HG02938 (cell line): ENCODE measurements around the gene SMG6.
"Not testable (repeated sequence)": the region's sequence is repeated elsewhere in the genome, so short reads cannot be mapped to it uniquely, and the experiment has no call there.

ENCODE experiments used
- ATAC-seq: cut with Tn5 transposase; IDR thresholded peaks from one replicate; pipeline ENCODE4 v1.9.1; 2021; ENCODE audit warnings: mild to moderate bottlenecking, moderate library complexity; ENCODE audit not compliant: unreplicated experiment

Gene SMG6

DNA sequence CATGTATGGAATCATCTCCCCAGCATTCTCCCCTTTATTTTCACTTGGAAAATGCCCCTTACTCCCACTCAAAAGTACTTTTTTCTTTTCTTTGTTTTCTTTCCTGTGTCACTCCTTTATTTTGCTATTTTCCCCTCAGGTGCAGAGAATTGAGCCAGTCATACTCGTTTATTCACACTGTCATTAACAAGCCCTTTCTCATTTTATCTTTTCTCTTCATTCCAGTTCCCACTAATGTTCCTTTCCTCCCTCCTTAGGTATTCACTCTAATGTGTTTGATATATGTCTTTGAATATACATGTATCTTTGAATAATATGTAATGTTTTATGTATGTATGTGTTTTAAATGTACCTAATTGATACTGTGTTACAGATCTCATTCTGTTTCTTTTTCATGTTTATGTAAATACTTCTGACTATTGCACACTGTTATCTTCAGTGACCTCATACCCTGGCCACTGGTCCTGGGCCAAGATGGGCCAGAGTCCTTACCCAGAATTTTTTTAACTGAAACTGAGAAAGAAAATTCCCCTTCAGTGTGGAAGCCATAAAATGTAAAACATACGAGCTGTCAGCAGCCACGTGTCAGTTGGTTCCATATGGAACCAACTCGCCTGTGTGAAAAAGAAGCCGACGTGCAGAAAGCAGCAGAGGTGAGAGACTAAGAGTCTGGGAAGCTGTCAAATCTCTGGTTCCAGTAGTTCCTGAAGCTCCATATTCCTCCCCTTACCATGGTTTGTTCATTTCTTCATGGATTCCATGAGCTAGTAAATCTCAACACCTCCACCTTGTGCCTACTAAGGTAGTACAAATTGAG lies 6.0 kb upstream of the SMG6 start:
- ATAC-seq = no peak

DNA sequence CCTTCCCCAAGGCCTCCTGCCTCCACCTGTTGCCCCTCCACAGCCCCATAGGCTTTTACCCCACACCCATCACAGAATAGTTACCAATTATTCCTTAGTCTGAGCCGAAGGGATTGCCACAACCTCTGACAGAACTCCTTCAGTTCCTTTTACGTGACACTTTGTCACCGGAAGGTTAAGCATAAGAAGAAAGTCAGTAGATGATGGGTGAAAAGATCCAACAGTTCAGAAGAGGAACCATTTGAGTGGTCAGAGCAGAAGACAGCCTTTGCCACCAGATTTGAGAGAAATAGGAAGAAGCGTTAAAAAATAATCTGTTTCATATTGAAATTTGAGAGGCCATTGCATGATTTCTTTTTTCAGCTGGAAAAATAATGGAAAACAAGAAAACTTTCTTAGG lies 1.3 kb upstream of the SMG6 start:
- no peak for ATAC-seq

DNA sequence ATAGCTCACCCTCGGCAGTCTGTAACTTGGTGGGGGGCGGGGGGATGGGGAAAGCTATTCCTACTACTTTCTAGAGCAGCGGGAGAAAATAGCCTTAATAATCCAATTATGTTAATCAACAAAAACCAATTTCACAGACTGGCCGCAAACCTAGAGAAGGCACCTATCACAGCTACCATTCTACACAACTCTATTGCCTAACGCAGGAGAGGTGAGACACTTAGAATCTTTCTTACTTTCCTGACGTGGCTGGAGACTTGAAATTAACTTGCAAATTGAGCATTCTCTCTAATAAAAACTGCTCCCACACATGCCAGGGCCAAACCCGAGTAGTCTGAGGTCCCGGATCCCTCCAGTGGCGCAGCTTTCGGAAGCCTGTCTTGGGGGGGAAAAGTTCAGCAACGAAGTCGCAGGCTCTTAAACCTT lies 794 bp downstream of the SMG6 start:
- no peak for ATAC-seq

DNA sequence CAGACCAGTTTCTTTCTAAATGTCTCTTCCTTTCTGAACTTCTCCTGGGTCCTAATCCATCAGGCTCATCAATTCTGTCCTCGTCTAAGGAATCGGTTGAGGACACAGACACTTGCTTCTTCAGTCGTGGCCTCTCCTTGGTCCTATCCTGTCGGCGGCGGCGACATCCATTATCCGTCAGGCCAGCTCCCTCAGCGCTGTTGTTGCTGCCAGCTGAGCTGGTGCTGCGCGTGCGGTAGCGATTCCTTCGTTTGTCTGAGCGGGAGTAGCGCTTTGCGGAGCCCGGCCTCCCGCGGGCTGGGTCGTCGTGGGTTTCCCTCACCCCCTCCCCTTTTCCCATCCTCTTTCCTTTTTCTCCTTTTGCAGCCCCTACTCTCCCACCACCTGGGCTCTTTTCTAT lies 3.8 kb downstream of the SMG6 start:
- no peak for ATAC-seq

DNA sequence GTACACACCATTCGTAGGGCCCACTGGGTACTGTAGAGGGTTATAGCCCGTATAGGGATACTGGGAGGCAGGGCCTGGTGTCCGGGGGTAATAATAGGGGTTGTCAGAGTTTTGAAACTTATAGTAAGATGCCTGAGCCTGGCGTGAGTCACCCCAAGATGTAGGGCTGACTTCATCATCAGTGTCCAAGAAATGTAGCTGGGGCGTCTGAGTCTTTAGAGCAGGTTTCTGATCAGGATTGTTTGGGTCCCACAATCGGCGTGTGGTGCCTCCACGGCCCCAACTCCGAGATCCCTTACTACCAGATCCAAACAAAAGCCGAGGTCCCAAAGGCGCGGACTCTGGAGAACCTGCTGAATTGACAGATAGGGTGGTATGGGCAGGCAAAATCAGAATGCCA lies 4.4 kb downstream of the SMG6 start:
- ATAC-seq = no peak

DNA sequence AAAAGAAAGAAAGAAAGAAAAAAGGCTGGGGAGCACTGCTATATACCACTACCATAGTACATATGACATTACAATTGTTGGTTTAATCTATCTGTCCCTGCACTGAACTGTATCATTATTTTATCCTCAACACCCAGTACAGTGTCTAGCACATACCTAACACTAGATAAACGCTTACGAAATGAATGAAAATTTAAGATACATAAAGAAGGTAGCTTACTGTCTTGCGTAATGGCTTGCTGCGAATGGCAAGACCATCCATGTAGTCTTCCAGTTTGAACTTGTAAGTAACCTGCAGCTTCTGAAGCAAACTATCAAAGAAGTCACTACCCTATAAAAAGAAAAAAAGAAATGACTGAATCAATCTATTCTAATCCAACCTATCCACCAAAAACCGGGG lies 6.6 kb downstream of the SMG6 start:
- ATAC-seq = no peak

DNA sequence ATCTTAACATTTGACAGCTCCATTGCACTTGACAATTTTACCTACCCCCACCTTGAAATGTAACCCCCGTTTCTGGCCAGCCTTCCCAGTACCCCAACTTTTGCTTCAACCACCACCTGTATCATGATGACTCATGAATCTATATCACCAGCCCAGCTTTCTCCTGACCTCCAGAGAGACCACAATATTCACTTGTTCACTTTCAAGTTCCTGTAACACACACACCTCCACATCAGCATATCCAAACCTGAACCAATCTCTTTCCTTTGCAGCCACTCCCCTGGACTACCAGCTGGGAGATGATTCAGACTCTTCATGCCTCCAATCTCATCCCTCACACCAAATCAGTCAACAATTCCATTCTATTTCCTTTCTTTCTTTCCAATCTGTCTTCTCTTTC lies 8.0 kb downstream of the SMG6 start:
- ATAC-seq = no peak

DNA sequence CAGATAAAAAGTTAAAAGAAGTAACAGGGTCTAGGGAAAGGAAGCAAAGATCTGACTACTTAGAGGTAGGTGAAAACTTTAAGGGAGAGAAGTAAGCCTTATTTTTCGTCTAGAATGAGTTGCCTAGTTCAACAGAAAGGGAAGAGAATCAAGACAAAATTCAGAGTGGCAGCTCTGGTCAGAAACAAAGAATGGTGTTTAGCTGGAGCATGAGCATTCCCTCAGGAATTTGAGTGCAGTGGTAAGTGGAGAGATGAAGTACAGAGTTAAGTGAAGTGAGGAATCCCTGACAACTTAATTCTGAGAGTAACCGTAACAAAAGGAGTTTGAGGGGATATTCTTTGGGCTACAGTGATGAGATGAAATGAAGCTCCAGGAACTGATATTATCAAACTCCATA lies 11.5 kb downstream of the SMG6 start:
- no peak for ATAC-seq

DNA sequence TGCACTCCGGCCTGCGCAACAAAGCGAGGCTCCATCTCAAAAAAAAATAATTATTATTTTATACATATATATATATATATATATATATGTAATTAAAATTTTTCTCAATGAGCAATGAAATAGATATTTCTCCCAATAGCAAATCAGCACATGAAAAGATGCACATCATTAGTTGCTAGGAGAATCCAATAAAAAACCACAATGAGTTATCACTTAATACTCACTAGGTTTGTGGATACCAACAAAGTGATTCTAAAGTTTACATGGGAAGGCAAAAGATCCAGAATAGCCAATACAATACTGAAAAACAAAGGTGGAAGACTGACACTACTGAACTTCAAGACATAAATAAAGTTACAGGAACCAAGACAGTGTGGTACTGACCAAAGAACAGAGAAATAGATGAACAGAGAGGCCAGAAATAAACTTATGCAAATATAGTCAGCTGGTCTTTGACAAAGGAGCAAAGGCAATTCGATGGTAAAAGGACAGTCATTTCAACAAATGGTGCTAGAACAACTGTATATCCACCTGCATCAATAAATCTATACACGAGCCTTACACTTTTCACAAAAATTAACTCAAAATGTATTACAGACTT lies 13.6 kb downstream of the SMG6 start:
- ATAC-seq = no peak

DNA sequence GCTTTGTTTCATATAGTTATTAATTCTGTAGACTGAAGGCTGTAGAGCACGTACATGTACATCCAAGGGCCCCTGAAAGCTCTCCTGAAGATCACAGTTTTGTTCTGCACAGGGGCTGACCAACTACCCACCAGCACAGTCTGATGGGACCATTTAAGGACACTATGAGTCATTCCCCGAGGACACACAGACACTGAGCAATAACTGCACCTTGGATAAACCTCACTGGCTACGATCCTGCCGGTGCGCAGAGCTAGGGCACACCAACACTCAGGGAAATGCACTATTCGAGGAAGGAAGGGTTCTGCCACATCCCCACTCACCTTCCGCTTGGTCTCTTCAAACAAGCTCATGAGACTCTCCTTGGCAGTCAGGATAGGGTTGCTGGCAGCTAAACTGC lies 20.3 kb downstream of the SMG6 start:
- no peak for ATAC-seq

DNA sequence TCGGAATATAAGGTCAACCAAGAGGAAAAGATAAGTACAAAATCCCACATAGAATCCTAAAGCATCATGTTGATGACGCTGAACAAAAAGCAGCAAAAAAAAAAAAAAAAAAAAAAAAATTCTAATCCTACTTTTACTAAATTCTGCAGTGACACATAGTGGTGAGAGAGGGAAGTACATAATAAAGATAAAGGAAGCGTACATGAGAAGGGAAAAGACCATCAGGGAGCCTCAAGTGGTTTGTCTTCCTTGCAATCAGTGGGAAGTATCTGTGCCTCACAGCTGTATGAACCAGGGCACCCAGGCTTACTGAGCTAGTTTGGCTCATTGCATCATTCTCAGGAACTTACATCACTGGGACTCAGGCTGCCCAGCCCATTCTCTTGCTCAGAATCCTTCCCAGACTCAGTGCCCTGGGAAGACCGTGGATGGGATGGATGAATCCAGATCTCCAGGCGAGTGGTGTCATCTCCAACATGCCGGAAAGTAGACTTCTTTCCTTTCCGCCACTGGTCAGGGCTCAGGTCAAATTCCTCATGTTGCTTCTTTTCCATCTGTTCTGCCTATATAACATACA lies 21.2 kb downstream of the SMG6 start:
- no peak for ATAC-seq

DNA sequence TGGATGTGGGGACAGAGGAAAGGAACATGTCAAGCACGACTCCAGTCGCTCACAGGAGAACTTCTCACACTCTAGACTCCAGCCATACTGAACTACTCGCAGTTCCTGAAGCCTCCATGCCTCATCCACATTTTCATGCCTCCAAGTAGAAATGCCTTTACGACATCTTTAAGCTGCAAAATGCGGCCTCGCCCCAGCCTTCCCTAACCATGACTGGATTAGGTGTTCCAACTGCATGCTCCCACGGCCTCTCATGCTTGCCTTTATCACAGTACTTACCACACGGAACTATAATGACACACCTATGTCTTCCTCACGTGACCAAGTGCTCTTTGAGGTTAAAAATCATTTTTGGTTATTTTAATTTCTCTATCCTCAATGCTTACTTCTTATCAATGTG lies 23.9 kb downstream of the SMG6 start:
- ATAC-seq = no peak

DNA sequence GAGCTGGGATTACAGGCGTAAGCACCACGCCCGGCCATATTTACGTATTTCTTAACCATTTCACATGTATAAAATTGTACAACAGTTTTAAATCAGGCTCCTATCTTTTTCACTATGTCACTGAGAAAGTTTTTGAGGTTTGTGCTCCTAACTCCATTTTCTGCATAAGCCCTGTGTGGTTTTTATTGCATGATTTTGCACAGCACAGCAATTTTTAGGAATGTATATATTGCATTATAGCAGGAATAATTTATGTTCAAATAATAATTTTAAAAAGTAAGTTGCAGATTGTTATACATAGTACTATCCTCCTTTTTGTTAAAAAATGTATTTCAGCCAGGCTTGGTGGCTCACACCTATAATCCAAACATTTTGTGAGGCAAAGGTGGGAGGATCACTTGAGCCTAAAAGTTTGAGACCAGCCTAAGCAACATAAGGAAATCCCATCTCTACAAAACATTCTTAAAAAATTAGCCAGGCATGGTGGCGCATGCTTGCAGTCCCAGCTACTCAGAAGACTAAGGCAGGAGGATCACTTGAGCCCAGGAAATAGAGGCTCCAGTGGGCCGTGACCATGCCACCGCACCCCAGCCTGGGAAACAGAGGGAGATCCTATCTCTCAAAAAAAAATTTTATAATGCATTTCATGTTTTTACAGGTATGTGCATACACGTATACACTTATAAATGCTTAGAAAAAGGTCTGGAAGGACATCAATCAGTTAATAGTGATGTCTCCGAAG lies 26.0 kb downstream of the SMG6 start:
- no peak for ATAC-seq

DNA sequence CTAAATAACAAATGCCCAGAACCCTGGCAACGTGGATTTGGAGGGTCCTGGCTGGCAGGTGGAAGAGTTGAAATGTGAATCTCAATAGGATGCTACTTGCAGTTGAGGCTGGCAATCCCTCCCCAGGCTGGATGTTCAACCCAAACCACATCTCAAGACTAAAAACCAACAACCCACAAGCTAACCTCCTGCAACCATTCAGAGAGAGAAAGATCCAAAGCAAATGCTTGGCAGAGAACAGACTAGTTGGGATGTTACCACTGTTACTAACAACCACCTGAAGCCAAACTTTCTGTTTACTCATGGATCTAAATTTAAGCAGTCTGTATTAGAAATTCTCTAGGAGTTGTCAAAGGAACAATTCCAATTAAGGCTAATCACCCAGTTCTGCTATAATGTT lies 27.9 kb downstream of the SMG6 start:
- no peak for ATAC-seq

DNA sequence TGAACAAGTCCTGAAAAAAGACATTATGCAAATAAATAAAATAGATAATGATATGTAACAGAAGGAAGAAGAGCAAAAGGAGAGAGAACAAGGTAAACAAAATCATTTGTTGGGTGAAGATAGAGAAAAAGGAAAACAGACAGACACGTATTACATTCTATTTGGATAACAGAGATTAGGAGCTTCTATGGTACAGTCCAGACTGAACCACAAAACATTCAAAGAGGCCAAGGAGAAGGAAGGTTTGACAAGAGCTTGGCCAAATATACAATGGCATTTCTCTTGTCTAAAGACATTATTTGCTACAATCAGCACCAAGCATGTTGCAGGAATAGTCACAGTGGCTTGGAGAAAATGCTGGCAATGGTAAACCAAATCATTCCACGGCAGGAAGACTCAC lies 29.2 kb downstream of the SMG6 start:
- no peak for ATAC-seq

DNA sequence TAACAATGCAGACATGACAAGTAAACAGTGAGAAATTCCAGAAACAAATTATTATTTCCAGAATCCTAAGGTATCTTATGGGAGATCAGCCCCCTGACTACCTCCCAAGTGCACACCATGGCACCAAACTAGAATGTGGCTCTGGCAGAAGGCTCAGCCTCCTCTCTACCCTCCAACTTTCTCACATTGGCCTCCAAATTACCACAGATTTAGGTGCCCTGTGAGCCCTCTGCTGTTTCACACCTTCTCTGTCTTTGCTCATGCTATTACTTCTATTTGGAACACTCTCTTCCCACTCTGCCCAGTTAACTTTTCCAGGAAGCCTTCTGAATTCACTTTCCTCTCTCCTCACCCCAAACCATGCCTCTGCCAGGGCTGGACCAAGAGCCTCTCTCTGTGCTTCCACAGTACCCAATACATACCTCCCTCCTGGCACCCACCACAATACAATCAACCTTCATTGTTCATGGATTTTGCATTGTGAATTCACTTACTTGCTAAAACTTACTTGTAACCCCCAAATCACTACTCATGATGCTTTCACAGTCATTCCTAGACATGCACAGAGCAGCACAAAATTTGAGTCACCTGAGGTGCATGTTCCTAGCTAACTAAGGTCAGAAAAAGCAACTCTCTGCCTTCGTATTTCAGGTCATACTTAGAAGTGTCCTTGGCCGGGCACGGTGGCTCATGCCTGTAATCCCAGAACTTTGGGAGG lies 31.4 kb downstream of the SMG6 start:
- ATAC-seq = no peak

DNA sequence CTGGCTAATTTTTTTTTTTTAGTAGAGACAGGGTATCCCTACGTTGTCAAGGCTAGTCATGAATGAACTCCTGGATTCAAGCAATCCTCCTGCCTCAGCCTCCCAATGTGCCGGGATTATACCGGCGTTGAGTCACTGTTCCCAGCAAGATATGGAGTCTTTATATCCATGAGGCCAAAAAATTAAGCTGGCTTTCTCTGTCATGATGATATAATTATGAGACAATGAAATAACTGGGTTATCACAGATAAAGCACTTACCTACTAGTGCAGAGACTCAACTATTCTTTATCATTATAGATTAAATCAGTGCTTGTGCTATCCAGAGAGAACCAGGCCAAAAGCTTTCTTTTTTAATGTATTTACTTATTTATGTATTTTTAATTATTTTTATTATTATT lies 36.2 kb downstream of the SMG6 start:
- ATAC-seq = no peak

DNA sequence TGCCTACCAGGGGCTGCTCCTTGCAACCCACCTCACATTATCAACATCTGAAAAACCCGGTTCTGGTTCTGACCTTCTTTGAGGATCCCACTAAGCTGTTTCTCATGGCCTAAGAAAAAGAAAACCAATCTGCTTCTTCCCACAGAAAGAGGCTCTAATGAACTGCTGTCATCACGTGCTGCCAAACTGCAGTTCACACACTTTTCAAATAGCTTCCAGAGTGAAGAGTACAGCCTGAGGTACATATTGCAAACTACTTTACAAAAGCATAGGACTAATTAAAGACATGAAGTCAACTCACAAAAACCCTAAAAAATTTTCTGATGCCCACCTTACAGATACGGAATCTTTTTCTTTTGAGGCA lies 36.7 kb downstream of the SMG6 start:
- ATAC-seq = no peak

DNA sequence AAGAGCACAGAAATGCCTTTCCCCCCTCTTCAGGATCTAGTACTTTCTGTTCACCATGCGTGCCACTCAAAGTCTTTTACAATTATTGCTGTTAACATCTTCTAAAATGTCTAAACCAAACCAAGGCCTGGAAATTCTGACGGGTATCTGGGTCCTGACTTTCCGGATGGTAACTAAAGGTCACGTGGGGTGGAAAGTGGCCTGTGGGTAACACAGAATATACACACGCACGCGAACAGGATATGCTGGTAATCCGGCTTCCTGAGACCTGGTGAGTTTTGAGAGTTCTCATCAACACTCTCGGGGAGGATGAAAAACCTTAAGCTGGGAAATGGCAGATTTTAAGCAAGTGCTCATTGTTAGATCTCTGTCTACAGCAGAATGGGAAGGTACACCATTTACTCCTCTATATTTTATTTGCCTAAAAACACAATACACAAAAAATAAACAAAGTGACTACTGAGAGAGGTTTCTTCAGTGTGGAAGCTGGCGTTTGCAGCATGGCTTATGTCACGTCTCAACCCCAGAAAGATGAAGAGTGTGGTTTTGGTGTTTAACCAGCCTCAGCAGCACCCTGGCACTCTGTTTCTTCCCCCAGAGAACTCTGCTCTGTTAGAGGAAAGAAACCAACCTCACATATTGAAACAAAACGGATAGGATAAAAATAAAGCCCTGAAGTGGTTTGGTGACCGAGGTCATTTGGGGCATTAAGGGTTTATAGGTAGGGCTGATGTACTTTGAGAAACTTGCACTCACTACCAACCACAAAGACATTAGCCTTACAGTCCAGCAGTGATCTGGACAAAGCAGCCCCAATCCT lies 37.3 kb downstream of the SMG6 start:
- no peak for ATAC-seq

DNA sequence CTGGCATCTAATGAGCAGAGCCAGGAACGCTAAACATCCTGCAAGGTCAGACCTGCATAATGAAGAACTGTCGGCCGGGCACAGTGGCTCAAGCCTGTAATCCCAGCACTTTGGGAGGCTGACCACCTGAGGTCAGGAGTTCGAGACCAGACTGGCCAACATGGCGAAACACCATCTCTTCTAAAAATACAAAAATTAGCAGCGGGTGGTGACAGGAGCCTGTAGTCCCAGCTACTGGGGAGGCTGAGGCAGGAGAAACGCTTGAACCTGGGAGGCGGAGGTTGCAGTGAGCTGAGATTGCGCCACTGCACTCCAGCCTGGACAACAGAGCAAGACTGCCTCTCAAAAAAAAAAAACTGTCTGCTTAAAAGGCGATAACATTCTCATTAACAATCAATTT lies 38.4 kb downstream of the SMG6 start:
- not testable (repeated sequence) for ATAC-seq
